Calu3 (cell line): ENCODE results near the gene MUC20. TPM values are rescaled to one million over a fixed set of nuclear protein-coding genes. Genes with fewer than 3 reads are reported as not detected.

ENCODE experiments used
- BruUV-seq: library from RNA; stranded (reverse); fragments of 400-500 nt; replicated peaks from 2 replicates; lab custom pipeline; 2021; lab: Mats Ljungman, UMichigan
- CTCF ChIA-PET: fragments of 300-600 bp; sonication (Branson Sonifier 250); formaldehyde crosslinking; loops from one replicate; lab custom pipeline; 2022; ENCODE audit warnings: antibody characterized with exemption; lab: Charles Lee
- DNase-seq: peaks from one replicate; pipeline ENCODE4 v3.0.0; 2022
- H3K27ac Mint-ChIP-seq: one replicate; pipeline ENCODE4 v1.8.0; 2022; ENCODE audit warnings: mixed read lengths; ENCODE audit not compliant: unreplicated experiment
- H3K27me3 Mint-ChIP-seq: one replicate; pipeline ENCODE4 v1.8.0; 2022; ENCODE audit warnings: mixed read lengths; ENCODE audit not compliant: unreplicated experiment
- H3K36me3 Mint-ChIP-seq: one replicate; pipeline ENCODE4 v1.8.0; 2022; ENCODE audit warnings: mild to moderate bottlenecking, moderate library complexity, mixed read lengths; ENCODE audit not compliant: insufficient read depth, unreplicated experiment
- H3K4me1 Mint-ChIP-seq: one replicate; pipeline ENCODE4 v1.8.0; 2022; ENCODE audit warnings: mild to moderate bottlenecking, low read depth, mixed read lengths; ENCODE audit not compliant: unreplicated experiment
- H3K4me3 Mint-ChIP-seq: one replicate; pipeline ENCODE4 v1.8.0; 2022; ENCODE audit warnings: mild to moderate bottlenecking, low read depth, moderate library complexity, mixed read lengths; ENCODE audit not compliant: unreplicated experiment
- H3K9me3 Mint-ChIP-seq: one replicate; pipeline ENCODE4 v1.8.0; 2022; ENCODE audit warnings: low read depth, mixed read lengths; ENCODE audit not compliant: unreplicated experiment
- intact Hi-C: fragments of 100-400 bp; cut with micrococcal nuclease; formaldehyde crosslinking; loops from one replicate; pipeline ENCODE4 v1.10.0; 2022; ENCODE audit not compliant: unreplicated experiment
- total RNA-seq: library from RNA; stranded (reverse); gene quantifications from 2 replicates; pipeline ENCODE4 v1.2.3, GENCODE V29; 2022
- TF ChIP-seq, protein P1 (sequence below): fragments of 200-600 bp; IDR thresholded peaks from one replicate; pipeline ENCODE4 v1.8.0; 2022; ENCODE audit warnings: antibody characterized with exemption; ENCODE audit not compliant: unreplicated experiment

The MUC20 gene
- total RNA-seq, 1 experiment from 2014 or later = 83.1 TPM

GRCh38 chr3:195766671-195767070, 45.9 kb downstream of the MUC20 start:
- no TSS peak for BruUV-seq
- Mint-ChIP-seq H3K27ac (no peak overlapping the region), H3K9me3 (peaks cover 2% of the 10 kb centered on the region), H3K4me1 (no peaks in the 10 kb centered on the region), H3K27me3 (peaks cover 12% of the 10 kb centered on the region), H3K4me3 (no peak overlapping the region), H3K36me3 (no peaks in the 10 kb centered on the region)
- CTCF ChIA-PET = no interaction called here
- no peak for DNase-seq
- TF ChIP-seq, protein P1, sequence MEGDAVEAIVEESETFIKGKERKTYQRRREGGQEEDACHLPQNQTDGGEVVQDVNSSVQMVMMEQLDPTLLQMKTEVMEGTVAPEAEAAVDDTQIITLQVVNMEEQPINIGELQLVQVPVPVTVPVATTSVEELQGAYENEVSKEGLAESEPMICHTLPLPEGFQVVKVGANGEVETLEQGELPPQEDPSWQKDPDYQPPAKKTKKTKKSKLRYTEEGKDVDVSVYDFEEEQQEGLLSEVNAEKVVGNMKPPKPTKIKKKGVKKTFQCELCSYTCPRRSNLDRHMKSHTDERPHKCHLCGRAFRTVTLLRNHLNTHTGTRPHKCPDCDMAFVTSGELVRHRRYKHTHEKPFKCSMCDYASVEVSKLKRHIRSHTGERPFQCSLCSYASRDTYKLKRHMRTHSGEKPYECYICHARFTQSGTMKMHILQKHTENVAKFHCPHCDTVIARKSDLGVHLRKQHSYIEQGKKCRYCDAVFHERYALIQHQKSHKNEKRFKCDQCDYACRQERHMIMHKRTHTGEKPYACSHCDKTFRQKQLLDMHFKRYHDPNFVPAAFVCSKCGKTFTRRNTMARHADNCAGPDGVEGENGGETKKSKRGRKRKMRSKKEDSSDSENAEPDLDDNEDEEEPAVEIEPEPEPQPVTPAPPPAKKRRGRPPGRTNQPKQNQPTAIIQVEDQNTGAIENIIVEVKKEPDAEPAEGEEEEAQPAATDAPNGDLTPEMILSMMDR = no peak
- intact Hi-C loops = no loop called here

DNA sequence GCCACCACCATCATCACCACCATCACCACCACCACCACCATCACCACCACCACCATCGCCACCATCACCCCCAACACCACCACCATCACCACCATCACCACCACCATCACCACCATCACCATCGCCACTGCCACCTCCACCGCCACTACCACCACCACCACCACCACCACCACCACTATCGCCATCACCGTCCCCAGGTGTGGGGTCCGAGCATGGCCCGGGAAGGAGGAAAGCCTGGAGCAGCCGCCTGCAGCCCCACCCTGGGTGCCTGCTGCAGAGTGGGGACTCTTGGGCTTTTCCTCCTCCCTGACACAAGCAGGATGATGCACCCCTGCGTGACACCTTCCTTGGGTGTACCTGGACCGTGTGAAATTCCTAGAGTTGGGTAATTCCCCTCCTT, 47.0 kb downstream of the MUC20 start:
- CTCF ChIA-PET = no interaction called here
- Mint-ChIP-seq H3K36me3 (no peaks in the 10 kb centered on the region), H3K9me3 (peaks cover 2% of the 10 kb centered on the region), H3K27me3 (peaks cover 21% of the 10 kb centered on the region), H3K4me3 (no peak overlapping the region), H3K4me1 (no peaks in the 10 kb centered on the region), H3K27ac (no peak overlapping the region)
- intact Hi-C loops = no loop called here
- no peak for DNase-seq
- TF ChIP-seq, protein P1 = no peak
- BruUV-seq = no TSS peak

DNA sequence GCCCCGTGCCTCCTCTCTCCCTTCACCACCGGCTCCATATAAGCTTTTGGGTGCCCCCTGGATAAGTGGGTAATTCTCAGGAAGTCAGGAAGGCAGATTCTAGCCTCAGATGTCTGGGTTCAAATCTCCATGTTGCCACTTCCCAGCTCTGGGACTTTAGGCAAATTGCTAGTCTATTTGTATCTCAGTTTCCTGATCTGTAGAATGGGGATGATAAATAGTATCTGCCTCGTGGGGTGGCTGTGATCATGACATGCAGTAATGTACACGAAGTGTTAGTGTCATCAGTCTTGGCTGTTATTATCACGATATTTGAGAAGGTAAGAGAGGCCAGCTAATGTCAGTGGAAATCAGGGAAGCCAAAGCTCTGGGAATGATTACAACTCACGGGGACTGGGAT, 47.6 kb downstream of the MUC20 start:
- H3K36me3 Mint-ChIP-seq = no peaks in the 10 kb centered on the region
- TF ChIP-seq, protein P1 = no peak
- H3K4me3 Mint-ChIP-seq = no peak overlapping the region
- H3K9me3 Mint-ChIP-seq = peaks cover 2% of the 10 kb centered on the region
- CTCF ChIA-PET = no interaction called here
- H3K27ac Mint-ChIP-seq = no peak overlapping the region
- intact Hi-C loops = no loop called here
- no peaks in the 10 kb centered on the region for H3K4me1 Mint-ChIP-seq
- DNase-seq = no peak
- H3K27me3 Mint-ChIP-seq = peaks cover 27% of the 10 kb centered on the region
- BruUV-seq = no TSS peak

DNA sequence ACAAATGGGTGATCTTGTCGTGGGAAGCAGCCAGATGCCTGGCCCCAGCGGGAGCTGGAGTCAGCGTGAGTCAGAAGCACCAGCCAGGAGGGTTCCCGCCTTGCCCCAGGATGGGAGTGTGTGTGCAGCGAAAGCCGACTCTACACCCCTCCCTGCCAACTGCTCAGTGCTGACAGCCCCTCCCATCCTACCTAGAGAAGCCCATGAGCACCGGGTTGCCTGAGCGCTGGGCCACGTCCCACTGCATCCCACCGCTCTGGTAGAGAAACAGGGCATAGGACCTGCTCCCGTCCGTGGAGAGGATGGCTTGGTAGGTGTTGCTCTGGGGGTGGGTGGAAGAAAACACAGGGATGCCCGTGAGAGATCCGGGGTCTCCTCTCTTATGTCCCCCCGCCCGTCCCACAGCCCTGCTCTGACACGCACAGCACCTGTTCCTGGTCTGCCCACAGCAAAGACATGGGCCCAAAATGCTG, 48.1 kb downstream of the MUC20 start:
- Mint-ChIP-seq H3K9me3 (peaks cover 2% of the 10 kb centered on the region), H3K27ac (no peak overlapping the region), H3K36me3 (no peaks in the 10 kb centered on the region), H3K4me1 (no peaks in the 10 kb centered on the region), H3K27me3 (peaks cover 30% of the 10 kb centered on the region), H3K4me3 (no peak overlapping the region)
- no TSS peak for BruUV-seq
- DNase-seq = no peak
- CTCF ChIA-PET = no interaction called here
- intact Hi-C loops = no loop called here
- TF ChIP-seq, protein P1 = no peak
